ENCODE measurements around the gene CNN1.

GRCh38 chr19:11578258-11579142 is 39.8 kb downstream of the CNN1 start:
- no peak for TF ChIP-seq CTCF (IDR thresholded peaks at IDR 0.05)
- TF ChIP-seq POLR2AphosphoS5 (IDR thresholded peaks at IDR 0.05; ENCODE audit: insufficient read depth in 1 of 2, low read depth in 1 of 2): peak in 1 of 2 donors; percentile 32
- no peak for TF ChIP-seq POLR2A (IDR thresholded peaks at IDR 0.05)

Data from vagina (tissue), 2 donors.